Activated T-cell treated with anti-CD3 and anti-CD28 coated beads for 48 hours (primary cell): ENCODE measurements around the gene BCAM.
"Not testable (repeated sequence)": the region's sequence is repeated elsewhere in the genome, so short reads cannot be mapped to it uniquely, and the experiment has no call there.

Source experiments
- DNase-seq: peaks from one replicate; pipeline ENCODE4 v3.0.0-alpha.2; 2020; ENCODE audit warnings: low read depth

The BCAM gene

DNA sequence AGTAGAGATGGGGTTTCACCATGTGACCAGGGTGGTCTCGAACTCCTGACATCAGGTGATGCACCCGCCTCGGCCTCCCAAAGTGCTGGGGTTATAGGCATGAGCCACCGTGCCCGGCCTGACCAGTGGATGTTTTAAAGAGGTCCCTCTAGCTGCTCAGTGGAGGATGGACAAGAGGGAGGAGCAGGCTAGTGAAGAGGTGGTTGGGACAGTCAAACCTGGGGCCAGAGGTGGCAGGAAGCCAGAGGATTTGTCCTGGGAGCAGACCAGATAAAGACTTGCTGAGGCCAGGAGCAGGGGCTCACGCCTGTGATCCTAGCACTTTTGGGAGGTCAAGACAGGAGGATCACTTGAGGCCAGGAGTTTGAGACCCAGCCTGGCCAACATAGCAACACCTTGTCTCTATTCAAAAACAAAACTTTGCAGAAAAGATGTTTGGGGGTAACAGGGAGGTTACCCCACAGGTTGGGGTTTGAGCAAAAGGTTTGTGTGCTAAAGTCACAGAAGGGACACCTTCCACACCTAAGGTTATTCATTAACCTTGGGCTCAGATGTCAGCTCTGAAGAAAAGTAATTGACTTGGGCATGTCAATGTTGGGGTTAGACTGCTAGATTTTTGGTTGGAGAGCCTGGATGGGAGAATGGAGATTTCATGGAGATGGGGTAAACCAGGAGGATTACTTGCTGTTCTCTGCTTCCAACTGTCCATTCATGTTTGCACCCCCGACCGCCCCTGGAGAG is 9.0 kb downstream of the BCAM start:
- DNase-seq = no peak

DNA sequence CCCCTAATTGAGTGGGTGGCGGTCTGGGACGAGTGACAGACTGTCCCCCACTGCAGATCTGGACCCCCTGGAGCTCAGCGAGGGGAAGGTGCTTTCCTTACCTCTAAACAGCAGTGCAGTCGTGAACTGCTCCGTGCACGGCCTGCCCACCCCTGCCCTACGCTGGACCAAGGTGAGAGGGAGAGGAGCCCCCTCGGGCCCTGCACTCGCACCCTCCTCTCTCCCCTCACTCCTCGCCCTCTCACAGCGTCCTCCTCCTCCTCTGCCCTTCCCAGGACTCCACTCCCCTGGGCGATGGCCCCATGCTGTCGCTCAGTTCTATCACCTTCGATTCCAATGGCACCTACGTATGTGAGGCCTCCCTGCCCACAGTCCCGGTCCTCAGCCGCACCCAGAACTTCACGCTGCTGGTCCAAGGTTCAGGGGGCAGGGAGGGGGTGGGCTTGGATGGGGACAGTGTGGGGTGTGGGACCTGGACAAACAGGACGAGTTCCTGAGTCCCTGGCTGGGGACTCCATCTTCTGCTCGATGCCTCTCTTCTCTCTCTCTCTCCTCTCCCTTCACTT is 9.6 kb downstream of the BCAM start:
- no peak for DNase-seq

DNA sequence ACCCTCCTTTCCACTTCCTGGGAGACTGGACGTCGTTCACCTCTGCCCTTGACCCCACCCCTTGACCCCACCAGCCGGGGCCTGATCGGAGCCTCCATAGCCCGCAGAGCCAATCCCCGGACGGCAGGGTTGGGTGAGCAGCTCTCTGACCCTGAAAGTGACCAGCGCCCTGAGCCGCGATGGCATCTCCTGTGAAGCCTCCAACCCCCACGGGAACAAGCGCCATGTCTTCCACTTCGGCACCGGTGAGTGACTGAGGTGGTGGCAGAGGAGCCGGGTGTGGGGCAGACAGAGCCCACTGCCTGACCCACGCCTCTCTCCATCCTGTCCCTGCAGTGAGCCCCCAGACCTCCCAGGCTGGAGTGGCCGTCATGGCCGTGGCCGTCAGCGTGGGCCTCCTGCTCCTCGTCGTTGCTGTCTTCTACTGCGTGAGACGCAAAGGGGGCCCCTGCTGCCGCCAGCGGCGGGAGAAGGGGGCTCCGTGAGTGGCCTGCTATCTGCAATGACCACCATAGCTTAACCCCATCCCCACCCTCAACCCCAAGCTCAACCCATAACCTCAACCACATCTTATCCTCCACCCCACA is 10.4 kb downstream of the BCAM start:
- no peak for DNase-seq

DNA sequence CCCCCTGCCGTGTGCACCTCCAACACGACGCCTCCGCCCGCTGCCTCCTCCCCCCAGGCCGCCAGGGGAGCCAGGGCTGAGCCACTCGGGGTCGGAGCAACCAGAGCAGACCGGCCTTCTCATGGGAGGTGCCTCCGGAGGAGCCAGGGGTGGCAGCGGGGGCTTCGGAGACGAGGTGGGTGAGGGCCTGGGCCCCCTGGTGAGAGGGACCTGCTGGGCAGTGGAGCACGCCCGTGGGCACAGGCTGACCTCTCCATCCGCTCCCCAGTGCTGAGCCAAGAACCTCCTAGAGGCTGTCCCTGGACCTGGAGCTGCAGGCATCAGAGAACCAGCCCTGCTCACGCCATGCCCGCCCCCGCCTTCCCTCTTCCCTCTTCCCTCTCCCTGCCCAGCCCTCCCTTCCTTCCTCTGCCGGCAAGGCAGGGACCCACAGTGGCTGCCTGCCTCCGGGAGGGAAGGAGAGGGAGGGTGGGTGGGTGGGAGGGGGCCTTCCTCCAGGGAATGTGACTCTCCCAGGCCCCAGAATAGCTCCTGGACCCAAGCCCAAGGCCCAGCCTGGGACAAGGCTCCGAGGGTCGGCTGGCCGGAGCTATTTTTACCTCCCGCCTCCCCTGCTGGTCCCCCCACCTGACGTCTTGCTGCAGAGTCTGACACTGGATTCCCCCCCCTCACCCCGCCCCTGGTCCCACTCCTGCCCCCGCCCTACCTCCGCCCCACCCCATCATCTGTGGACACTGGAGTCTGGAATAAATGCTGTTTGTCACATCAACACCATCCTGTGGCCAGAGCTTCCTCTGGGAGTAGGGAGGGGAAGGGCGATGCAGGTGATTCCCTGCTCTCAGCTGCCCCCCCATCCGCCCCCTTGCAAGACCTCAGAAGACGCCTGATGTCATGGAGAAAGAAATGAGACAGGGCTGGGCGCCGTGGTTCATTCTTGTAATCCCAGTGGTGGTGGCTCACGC is 12.0 kb downstream of the BCAM start:
- DNase-seq = no peak

DNA sequence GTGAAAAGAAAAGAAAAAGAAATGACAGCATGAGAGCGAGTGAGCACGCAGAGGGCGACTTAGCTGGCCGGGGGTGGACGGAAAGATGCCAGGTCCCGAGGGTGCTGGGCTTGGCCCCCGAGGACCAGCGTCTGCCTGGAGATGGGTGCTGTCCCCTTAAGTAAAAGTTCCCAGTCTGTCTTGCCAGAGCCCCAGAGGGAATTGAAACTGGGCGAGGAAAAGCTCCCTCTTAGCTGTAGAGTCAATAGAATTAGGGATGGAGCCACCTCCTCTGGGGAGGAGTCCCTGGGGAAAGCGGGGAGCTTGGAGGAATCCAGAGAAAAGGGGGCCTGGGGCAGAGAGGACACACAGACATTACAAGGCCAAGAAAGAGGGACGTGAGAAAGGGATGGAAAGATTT is 13.3 kb downstream of the BCAM start:
- no peak for DNase-seq

DNA sequence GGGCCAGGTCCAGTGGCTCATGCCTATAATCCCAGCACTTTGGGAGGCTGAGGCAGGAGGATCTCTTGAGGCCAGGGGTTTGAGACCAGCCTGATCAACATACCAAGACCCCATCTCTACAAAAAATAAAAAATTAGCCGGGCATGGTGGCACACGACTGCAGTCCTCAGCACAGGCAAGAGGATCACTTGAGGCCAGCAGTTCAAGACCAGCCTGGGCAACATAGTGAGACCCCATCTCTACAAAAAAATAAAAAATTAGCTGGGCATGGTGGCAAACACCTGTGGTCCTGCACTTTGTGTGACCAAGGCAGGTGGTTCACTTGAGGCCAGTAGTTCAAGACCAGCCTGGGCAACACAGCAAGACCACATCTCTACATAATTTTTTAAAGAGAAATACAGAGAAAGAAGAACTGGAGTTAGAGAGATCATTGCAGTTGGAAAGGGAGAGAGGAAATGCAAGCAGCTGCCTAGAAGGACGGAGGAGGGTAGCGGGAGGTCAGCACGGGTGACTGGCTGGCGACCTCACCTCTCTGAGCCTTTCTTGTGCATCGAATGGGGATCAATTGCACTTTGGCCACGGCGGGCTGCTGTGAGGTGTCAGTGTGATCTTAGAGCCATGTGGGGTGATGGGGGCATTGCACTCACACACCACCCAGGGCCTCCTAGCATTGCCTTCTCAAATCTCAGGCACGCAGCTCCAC is 13.9 kb downstream of the BCAM start:
- DNase-seq = no peak

DNA sequence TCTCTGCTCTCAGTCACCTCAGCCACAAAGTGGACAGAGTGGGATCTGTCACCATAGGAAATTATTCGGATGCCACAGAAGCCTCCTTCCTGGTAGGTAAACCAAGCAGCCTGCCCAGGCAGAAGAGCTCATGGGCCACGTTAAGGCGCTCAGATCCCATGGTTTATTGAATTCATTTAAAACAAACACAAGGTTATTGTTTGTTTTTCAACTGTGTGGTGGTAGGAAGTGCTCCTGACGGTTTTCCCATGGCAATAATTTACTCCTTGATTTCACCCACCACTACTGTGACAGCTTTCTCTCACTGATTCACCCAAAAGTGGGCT is 14.4 kb downstream of the BCAM start:
- DNase-seq = no peak

DNA sequence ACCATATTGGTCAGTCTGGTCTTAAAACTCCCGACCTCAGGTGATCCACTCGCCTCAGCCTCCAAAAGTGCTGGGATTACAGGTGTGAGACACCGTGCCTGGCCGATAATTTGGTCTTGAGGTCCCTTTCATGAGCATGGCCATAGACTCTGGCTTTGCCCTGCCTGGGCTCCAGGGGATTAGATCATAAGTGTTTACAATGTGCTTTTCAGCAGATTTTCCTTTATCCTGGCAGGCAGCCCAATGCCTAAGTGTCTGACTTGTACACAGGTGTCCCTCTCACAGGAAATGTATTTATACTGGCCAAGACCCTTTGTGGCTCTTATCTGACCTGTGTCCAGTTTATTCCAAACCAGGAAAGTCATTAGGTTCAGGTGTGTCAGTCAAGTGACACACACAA is 15.9 kb downstream of the BCAM start:
- DNase-seq = no peak

DNA sequence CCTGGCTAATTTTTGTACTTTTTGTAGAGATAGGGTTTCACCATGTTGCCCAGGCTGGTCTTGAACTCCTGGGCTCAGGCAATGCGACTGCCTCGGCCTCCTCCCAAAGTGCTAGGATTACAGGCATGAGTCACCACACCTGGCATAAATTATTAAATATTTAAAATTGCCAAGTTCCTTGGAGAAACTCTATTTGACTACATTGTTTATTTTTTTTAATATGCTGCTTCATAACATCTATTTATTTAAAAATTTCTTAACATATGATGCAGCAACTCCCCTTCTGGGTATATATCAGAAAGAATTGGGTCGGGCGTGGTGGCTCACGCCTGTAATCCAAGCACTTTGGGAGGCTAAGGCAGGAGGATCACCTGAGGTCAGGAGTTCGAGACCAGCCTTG is 24.0 kb downstream of the BCAM start:
- DNase-seq = not testable (repeated sequence)

DNA sequence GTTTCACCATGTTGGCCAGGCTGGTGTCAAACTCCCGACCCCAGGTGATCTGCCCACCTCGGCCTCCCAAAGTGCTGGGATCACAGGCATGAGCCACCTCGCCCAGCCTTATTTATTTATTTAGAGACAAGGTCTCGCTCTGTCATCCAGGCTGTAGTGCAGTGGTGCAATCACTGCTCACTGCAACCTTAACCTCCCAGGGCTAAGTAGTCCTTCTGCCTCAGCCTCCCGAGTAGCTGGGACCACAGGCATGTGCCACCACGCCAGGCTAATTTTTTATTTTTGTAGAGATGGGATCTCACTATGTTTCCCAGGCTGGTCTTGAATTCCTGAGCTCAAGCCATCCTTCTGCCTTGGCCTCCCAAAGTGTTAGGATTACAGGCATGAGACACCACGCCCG is 25.5 kb downstream of the BCAM start:
- DNase-seq = not testable (repeated sequence)

DNA sequence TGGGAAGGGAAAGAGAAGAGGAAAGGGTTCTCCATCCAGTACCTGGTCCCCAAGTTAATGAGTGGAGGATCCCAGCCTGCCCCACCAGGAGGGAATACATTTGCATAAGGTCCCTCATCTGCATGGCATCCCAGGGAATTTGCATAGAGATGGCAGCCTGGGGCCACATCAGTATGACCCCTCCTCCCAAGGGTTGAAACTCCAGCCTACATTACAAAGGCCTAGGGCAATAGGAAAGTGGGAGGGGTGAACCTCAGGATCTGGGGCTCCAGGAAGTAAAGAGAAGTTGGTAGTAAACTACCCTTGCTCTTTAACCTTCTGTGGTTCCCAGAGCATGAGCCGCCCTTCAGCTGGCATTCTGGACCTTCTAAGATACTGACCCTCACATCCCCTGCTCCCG is 30.4 kb downstream of the BCAM start:
- no peak for DNase-seq

DNA sequence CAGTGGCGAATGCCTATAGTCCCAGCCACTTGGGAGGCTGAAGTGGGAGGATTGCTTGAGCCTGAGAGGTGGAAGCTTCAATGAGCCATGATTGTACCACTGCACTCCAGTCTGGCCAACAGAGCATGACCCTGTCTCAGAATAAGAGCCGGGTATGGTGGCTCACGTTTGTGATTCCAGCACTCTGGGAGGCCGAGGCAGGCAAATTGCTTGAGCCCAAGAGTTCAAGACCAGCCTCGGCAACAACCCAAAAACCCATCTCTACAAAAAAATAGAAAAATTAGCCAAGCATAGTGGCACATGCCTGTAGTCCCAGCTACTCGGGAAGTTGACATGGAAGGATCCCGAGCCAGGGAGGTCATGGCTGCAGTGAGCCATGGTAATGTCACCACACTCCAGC is 31.9 kb downstream of the BCAM start:
- DNase-seq = no peak

DNA sequence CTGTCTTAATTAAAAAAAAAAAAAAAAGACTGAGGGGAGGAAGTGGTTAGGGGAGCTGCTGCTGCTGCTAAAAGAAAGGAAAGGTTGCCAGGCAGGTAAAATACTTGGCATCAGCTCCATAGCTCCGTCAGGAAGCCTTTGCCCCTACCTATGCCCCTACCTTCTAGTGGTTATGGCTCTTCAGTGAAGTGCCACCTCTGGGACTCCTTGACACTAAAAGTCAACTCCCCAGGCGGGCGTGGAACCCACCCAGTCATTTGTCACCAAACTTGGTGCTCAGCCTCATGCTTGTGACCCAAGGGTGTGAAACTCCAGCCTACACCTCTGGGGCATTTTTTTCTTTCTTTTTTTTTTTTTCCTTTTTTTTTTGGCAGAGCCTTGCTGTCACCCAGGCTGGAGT is 32.3 kb downstream of the BCAM start:
- DNase-seq = no peak

DNA sequence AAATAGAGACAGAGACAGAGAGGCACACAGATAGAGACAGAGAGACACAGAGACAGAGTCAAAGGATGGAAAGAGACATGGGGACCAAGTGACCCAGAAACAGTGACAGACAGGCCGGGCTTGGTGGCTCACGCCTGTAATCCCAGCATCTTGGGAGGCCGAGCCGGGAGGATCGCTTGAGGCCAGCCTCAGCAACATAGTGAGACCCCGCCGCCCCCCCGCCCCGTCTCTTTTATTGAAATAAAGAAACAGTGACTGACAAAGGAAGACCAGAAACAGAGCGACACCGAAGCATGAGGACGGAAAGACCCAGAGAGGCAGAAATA is 36.3 kb downstream of the BCAM start:
- no peak for DNase-seq

DNA sequence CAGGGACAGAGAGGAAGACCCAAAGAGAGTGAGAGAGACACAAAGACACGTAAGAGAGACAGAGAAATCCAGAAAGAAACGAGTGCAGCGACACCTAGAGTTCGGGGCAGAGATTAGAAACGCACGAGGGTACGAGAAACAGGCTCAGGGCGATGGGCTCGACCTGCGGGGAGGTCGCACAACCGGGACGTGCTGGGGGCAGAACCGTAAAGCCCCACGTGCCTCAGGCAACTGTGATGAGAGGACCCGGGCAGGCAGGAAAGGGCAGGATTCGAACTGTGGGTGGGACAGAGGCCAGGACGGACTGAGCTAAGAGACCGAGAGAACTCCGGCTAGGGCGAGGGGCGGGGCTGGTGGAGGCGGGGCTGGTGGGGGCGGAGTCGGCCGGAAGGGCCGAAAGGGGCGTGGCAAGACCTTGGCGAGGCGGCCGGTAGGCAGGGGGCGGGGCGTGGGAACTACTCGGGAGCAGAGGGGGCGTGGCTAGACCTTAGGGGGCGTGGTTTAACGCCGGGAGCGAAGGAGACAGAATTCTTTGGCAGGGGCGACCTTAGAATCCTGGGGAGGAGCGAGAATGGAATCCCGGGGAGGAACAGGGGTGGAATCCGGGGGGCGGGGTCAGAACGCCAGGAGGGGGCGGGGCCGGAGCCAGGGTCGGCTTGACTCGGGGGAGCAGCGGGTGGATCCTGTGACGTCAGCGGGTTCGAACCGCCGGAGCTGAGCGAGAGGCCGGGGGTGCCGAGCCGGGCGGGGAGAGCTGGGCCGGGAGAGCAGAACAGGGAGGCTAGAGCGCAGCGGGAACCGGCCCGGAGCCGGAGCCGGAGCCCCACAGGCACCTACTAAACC is 36.9 kb downstream of the BCAM start, which contains the start of gene NECTIN2:
Gene NECTIN2, plus strand, starts transcription at position 686 of the 843 bp plus-strand sequence. CDS start 229 bp downstream, outside the sequence.
- DNase-seq = peak; percentile 91

DNA sequence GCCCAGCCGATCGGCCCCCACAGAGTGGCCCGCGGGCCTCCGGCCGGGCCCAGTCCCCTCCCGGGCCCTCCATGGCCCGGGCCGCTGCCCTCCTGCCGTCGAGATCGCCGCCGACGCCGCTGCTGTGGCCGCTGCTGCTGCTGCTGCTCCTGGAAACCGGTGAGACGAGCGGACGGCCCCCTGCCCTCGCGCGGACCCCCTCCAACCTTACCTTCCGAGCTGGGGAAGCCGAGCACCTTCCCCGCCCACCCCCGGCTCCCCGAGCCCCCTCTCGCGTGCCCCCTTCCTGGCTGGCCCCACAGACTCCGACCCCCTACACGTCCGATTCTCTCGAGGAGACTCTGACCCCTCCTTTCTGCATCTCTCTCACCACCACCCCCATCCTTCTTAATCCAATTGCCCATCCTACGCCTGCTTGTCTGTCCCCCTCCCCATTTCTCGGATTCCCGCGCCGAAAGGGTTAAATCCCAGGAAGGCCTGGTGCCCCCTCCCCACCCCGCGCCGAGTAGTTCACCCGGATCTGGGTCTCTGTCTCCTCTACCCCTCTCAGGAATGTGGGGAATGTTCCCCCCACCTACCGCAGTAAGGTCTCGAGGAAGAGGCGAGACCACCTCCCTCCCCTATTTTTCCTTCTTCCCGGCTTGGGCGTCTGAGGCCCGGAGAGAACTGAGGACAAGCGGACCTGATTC is 37.7 kb downstream of the BCAM start:
- no peak for DNase-seq

DNA sequence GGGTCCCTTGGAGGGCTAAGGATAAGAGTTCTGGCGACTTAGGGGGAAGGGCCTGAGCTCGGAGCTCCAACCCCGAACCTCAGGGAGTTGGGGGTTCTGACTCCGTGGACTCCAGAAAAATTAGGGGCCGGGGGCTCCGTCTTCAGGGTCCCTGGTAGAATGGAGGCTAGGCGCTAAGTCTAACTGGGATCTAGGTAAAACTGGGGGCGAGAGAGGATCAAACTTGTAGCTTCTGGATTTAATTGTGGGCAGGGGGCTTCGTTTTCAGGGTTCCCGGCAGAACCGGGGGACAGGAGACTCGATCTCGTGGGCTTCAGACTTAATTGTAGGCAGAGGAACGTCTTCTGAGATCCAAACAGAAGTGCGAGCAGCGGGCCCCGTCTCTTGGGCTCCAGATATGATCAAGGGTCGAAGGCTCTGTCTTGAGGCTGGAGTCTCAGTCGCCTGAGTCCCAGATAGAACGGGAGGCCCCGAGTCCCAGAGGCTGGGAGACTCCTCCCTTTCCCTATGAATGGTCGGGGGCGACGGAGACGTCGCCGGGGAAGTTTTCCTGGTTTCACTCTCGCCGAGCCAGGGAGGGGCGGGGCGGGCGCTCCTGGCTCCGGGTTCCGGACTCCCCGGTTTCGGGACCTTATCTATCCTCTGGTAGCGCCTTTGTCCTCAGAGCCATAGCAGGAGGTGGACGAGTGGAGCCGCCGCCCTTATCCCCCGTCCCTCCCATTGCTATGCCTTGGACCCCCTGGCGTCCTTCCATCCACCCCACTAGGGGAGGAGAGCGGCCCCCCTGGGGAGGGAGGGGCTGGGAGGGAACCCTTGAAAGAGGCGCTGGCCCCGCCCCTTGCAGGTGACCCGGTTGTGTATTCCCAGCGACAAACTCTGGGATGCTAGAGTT is 38.5 kb downstream of the BCAM start:
- DNase-seq = no peak

DNA sequence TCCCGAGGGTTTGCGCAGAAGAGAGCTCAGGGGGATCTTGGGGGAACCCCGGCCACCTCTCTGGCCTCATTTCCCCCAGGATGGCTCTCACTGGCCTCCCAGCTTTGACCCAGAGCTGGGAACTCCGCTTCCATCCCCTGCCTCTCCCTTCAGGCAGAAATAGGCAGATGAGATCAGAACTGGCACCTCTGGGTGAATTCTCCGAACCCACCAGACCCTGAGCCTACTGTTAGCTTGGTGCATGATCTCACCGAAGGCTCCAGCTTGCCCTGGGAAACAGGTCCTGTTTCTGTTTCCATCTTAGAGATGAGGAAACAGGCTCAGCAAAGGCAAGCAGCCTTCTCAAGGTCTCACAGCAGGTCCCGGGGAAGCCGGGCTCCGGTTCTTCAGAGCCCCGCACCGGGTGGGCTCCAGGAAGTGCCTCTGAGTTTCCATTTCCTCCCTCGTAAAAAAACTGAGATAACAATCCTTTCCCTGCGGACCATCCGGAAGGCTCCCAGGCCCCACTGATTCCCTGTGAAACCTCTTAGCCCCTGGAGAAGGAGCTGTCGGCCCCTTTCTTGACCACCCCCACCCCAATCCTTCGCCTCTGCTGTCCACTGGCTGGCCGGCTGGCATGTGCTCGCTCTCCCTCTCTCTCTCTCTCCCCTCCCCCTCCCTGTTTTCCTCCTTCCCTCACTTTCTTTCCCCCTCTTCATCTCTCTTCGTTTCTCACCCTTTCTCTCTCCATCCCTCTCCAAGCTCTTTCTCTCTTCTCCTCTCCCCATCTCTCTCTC is 39.3 kb downstream of the BCAM start:
- DNase-seq = no peak
